Left ventricle myocardium inferior (tissue), 1 donor: ENCODE results near the gene CACNB4. TPM values are rescaled to one million over a fixed set of nuclear protein-coding genes. Genes with fewer than 3 reads are reported as not detected.

Experiments used
- DNase-seq: peaks from one replicate; pipeline ENCODE4 v3.0.0-alpha.2; 2020
- H3K27ac ChIP-seq: fragments of 200-600 bp; replicated peaks from 2 replicates; pipeline ENCODE4 v1.8.0; 2021
- H3K27me3 ChIP-seq: fragments of 200-600 bp; 2 replicates; pipeline ENCODE4 v1.8.0; 2021; ENCODE audit warnings: low read depth
- H3K36me3 ChIP-seq: fragments of 200-600 bp; 2 replicates; pipeline ENCODE4 v1.8.0; 2021
- H3K4me1 ChIP-seq: fragments of 200-600 bp; 2 replicates; pipeline ENCODE4 v1.8.0; 2021
- H3K4me3 ChIP-seq: fragments of 200-600 bp; 2 replicates; pipeline ENCODE4 v1.8.0; 2021; ENCODE audit warnings: mild to moderate bottlenecking, moderate library complexity
- H3K9me3 ChIP-seq: fragments of 200-600 bp; replicated peaks from 2 replicates; pipeline ENCODE4 v1.8.0; 2021
- CTCF ChIP-seq: fragments of 200-600 bp; IDR thresholded peaks from 2 replicates; pipeline ENCODE4 v1.8.0; 2021; ENCODE audit warnings: antibody characterized with exemption, mild to moderate bottlenecking, borderline replicate concordance
- intact Hi-C: fragments of 100-400 bp; cut with micrococcal nuclease; formaldehyde crosslinking; loops from one replicate; pipeline ENCODE4 v1.11.0; 2022
- total RNA-seq: library from RNA; stranded (reverse); fragmentation: NEBNext Ultra II Directional; extraction: Animal tissue kit (Norgen Biotek cat#: 25700); gene quantifications from one replicate; pipeline ENCODE4 v1.2.1, GENCODE V29; 2021
- donor health status: DM: no; HTN: yes; CAD: no; lungs with severe emphysema.

Gene CACNB4
- total RNA-seq, 1 donor from 2014 or later = 0.25 TPM

GRCh38 chr2:151786483-151786882 is 312.4 kb downstream of the CACNB4 start:
- peaks cover under 1% of the 10 kb centered on the region for H3K9me3 ChIP-seq
- H3K27ac ChIP-seq = no peak overlapping the region
- no peaks in the 10 kb centered on the region for H3K27me3 ChIP-seq
- peaks cover 35% of the 10 kb centered on the region for H3K36me3 ChIP-seq
- DNase-seq = no peak
- intact Hi-C loops = no loop called here
- H3K4me3 ChIP-seq = no peak overlapping the region
- no peaks in the 10 kb centered on the region for H3K4me1 ChIP-seq
- no peak for TF ChIP-seq CTCF

GRCh38 chr2:151786077-151786476 is 312.8 kb downstream of the CACNB4 start:
- Histone ChIP-seq H3K27me3 (no peaks in the 10 kb centered on the region), H3K4me3 (no peak overlapping the region), H3K36me3 (peaks cover 35% of the 10 kb centered on the region), H3K27ac (no peak overlapping the region), H3K4me1 (no peaks in the 10 kb centered on the region), H3K9me3 (no peaks in the 10 kb centered on the region)
- intact Hi-C loops = no loop called here
- TF ChIP-seq CTCF = no peak
- no peak for DNase-seq

GRCh38 chr2:151783133-151783520 is 315.7 kb downstream of the CACNB4 start:
- Histone ChIP-seq H3K27me3 (no peaks in the 10 kb centered on the region), H3K36me3 (peaks cover 51% of the 10 kb centered on the region), H3K9me3 (peaks cover 5% of the 10 kb centered on the region), H3K4me1 (no peaks in the 10 kb centered on the region), H3K27ac (no peak overlapping the region), H3K4me3 (no peak overlapping the region)
- intact Hi-C loops = no loop called here
- TF ChIP-seq CTCF = no peak
- DNase-seq = no peak

Other genes starting within 250 kb of the CACNB4 start
- 27.8 TPM for gene STAM2, start 76.7 kb upstream of the CACNB4 start, total RNA-seq
- 5.5 TPM for gene FMNL2, start 236.1 kb upstream of the CACNB4 start, total RNA-seq